ENCODE data around the gene IMMP1L.
A peak's percentile ranks its signal among the peaks of the same experiment; 100 is the strongest.

Gene IMMP1L

DNA sequence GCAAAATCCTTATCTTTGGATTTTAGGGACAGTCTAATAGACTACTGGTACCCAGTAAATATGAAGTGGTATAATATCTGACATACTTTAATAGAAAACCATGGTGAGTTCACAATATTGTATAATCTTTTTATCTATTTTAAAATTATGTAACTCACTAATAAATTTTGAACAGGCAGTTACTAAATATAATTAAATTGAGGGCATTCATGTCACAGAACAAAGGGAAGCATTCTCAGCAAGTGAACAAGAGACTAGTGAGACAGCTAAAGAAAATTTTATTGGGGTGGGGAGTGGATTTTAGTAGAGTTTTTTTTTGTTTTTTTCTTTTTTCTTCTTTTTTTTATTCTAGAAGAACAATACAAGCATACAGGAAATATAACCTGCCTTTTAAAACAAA, 84.8 kb downstream of the IMMP1L start:
- H3K4me3 ChIP-seq (ENCODE audit: control insufficient read depth, low read depth, low read length): no peak overlapping the region
- no peak for DNase-seq (ENCODE audit: low read depth)
- TF ChIP-seq, protein P1, sequence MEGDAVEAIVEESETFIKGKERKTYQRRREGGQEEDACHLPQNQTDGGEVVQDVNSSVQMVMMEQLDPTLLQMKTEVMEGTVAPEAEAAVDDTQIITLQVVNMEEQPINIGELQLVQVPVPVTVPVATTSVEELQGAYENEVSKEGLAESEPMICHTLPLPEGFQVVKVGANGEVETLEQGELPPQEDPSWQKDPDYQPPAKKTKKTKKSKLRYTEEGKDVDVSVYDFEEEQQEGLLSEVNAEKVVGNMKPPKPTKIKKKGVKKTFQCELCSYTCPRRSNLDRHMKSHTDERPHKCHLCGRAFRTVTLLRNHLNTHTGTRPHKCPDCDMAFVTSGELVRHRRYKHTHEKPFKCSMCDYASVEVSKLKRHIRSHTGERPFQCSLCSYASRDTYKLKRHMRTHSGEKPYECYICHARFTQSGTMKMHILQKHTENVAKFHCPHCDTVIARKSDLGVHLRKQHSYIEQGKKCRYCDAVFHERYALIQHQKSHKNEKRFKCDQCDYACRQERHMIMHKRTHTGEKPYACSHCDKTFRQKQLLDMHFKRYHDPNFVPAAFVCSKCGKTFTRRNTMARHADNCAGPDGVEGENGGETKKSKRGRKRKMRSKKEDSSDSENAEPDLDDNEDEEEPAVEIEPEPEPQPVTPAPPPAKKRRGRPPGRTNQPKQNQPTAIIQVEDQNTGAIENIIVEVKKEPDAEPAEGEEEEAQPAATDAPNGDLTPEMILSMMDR (conservative IDR thresholded peaks at IDR 0.05; ENCODE audit: control insufficient read depth, insufficient read depth, low read depth, low read length): no peak

DNA sequence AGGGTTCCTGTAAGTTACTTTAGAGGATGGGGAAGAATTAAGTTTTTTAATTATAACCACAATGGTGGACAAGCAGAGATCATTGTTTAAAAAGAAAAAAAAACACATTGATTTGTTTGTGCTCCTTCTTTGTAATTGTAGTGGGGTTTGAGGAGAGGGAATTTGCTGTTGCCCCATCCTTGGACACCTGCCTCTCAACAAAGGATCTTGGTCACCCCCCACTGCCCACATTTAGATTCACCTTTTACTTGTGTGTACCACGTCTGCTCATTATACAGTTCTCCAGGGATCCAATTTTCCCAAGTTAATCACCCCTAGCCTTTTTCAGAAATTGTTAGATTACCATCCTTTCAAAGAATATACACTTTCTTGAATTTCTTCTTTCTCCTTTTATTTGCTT, 86.7 kb downstream of the IMMP1L start:
- TF ChIP-seq, protein P1 (conservative IDR thresholded peaks at IDR 0.05; ENCODE audit: control insufficient read depth, insufficient read depth, low read depth, low read length): no peak
- no peak for DNase-seq (ENCODE audit: low read depth)
- H3K4me3 ChIP-seq (ENCODE audit: control insufficient read depth, low read depth, low read length): no peak overlapping the region

GRCh38 chr11:31421820-31422219, 87.6 kb downstream of the IMMP1L start:
- TF ChIP-seq, protein P1 (conservative IDR thresholded peaks at IDR 0.05; ENCODE audit: control insufficient read depth, insufficient read depth, low read depth, low read length): no peak
- H3K4me3 ChIP-seq (ENCODE audit: control insufficient read depth, low read depth, low read length): no peak overlapping the region
- DNase-seq (ENCODE audit: low read depth): no peak

DNA sequence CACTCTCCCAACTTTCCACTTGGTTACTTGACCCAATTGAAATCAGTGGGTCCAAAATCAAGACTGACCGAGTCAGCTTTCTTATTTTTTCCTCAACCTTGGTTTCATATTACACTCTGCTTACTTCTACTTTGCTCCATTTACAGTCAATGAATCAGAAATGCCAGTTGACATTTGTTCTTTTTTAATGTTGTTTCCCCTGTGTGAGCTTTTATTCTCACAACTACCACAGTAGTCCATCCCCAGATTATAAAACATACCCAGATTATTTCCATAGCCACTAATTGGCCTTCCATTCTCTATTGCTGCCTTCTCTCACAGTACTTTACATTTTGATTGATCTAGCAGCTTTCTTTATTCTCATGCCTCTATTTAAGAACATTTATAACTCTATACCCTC, 89.8 kb downstream of the IMMP1L start:
- TF ChIP-seq, protein P1 (conservative IDR thresholded peaks at IDR 0.05; ENCODE audit: control insufficient read depth, insufficient read depth, low read depth, low read length): no peak
- H3K4me3 ChIP-seq (ENCODE audit: control insufficient read depth, low read depth, low read length): no peak overlapping the region

DNA sequence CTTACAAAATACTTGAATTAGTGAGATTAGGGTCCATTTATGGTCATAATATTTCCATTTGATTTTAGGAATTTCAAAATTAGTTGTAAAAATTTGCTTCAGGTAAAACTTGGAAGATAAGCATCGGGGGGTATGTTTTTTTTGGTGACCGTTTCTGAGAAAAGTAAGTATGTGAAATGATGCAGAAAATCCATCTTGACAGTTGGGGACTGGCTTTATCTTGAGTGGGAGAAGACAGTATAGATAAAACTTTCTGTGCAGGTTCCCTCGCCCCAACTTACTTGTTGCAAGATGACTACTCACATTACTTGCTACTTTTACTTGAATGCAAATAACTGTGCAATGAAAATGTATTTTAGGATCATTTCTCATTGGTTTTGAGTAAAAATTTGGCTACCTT, 90.3 kb downstream of the IMMP1L start:
- no peak overlapping the region for H3K4me3 ChIP-seq (ENCODE audit: control insufficient read depth, low read depth, low read length)
- no peak for DNase-seq (ENCODE audit: low read depth)
- TF ChIP-seq, protein P1 (conservative IDR thresholded peaks at IDR 0.05; ENCODE audit: control insufficient read depth, insufficient read depth, low read depth, low read length): no peak

More for the DNA sequence above, 89.8 kb downstream of the IMMP1L start:
- peak; percentile 13 for DNase-seq (ENCODE audit: low read depth)

DNA sequence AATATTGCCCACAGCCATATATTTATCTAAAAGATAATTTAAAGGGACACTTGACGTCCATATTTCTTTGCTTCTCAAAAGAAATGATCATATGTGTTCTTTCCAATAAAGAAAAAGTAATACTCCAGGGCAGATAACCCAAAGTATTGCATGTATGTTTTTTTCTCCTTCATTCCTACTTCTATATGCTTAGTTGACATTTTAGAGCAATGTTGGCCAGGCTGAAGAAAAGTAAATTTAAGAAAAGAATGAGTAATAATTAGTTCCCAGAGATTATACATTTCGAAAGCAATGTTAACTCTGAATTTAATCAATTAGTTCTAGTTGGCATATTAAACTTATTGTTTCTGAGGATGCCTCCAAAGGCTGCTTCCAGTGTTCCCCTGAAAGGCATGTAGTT, 91.6 kb downstream of the IMMP1L start:
- DNase-seq (ENCODE audit: low read depth): no peak
- no peak overlapping the region for H3K4me3 ChIP-seq (ENCODE audit: control insufficient read depth, low read depth, low read length)
- TF ChIP-seq, protein P1 (conservative IDR thresholded peaks at IDR 0.05; ENCODE audit: control insufficient read depth, insufficient read depth, low read depth, low read length): no peak

DNA sequence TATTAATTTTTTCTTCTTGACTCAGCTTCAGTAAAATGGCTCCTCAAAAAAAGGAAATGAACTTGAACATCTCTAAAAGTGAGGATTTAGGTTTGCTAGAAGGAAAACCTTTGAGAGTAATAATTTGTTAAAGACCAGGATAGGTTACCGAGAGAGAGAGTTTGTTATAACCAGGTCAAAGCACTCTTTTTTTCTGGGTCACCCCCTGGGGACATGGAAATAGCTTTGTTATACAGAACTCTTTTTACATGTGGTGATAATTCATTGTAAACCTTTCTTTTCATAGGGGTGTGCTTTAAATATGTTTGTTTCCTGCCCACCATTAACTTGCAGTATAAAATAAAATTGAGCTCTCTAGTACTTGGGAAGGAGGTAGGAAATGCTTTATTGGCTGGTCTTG, 92.1 kb downstream of the IMMP1L start:
- TF ChIP-seq, protein P1 (conservative IDR thresholded peaks at IDR 0.05; ENCODE audit: control insufficient read depth, insufficient read depth, low read depth, low read length): no peak
- no peak for DNase-seq (ENCODE audit: low read depth)
- no peak overlapping the region for H3K4me3 ChIP-seq (ENCODE audit: control insufficient read depth, low read depth, low read length)

All from fibroblast of mammary gland (primary cell).